DND-41 (cell line): ENCODE data around the gene CEL.

Experiments used
- ATAC-seq: fragments of 200-7000 bp; cut with Tn5 transposase; 3 replicates; pipeline ENCODE4 v1.9.1; 2021; ENCODE audit warnings: low read depth; ENCODE audit not compliant: insufficient read depth
- DNase-seq: peaks from one replicate; pipeline ENCODE4 v3.0.0-alpha.2; 2020
- H2AFZ ChIP-seq: 2 replicates; pipeline ENCODE4 v1.6.0; 2012; ENCODE audit warnings: low read depth, low read length
- H3K27ac ChIP-seq: 2 replicates; pipeline ENCODE4 v1.5.1; 2012; ENCODE audit warnings: low read length, inconsistent platforms
- H3K27me3 ChIP-seq: fragments of 200-600 bp; sonication (generic); 2 replicates; pipeline ENCODE4 v1.6.0; 2012; ENCODE audit warnings: low read length, mild to moderate bottlenecking, inconsistent platforms; ENCODE audit not compliant: insufficient read depth, poor library complexity
- H3K36me3 ChIP-seq: 2 replicates; pipeline ENCODE4 v1.5.1; 2012; ENCODE audit warnings: low read length, inconsistent platforms; ENCODE audit not compliant: insufficient read depth
- H3K4me1 ChIP-seq: 2 replicates; pipeline ENCODE4 v1.5.1; 2012; ENCODE audit warnings: mild to moderate bottlenecking, low read length; ENCODE audit not compliant: insufficient read depth
- H3K4me2 ChIP-seq: 2 replicates; pipeline ENCODE4 v1.6.0; 2012; ENCODE audit warnings: mild to moderate bottlenecking, moderate library complexity, low read length, inconsistent platforms; ENCODE audit not compliant: insufficient read depth
- H3K4me3 ChIP-seq, 2 experiments: fragments of 200-600 bp in 1 of 2; shearing (Covaris generic) in 1 of 2; 2 replicates each; pipeline ENCODE4 v1.5.1; 2012 to 2016; ENCODE audit warnings: inconsistent platforms in 2 of 2, low read length in 2 of 2, mild to moderate bottlenecking in 2 of 2, low read depth in 1 of 2, moderate library complexity in 1 of 2
- H3K79me2 ChIP-seq: 2 replicates; pipeline ENCODE4 v1.6.0; 2012; ENCODE audit warnings: low read length, inconsistent platforms; ENCODE audit not compliant: insufficient read depth
- H3K9ac ChIP-seq: 2 replicates; pipeline ENCODE4 v1.6.0; 2012; ENCODE audit warnings: low read depth, mild to moderate bottlenecking, inconsistent platforms, low read length, moderate library complexity
- H3K9me3 ChIP-seq: 2 replicates; pipeline ENCODE4 v1.5.1; 2012; ENCODE audit warnings: low read length, moderate library complexity, mild to moderate bottlenecking, inconsistent platforms; ENCODE audit not compliant: insufficient read depth, severe bottlenecking
- H4K20me1 ChIP-seq: 2 replicates; pipeline ENCODE4 v1.6.0; 2012; ENCODE audit warnings: low read length; ENCODE audit not compliant: insufficient read depth
- CTCF ChIP-seq: IDR thresholded peaks from 2 replicates; pipeline ENCODE4 v1.5.1; 2012; ENCODE audit warnings: borderline replicate concordance, low read length, moderate library complexity, mild to moderate bottlenecking; ENCODE audit not compliant: poor library complexity, severe bottlenecking; ENCODE audit errors: extremely low read depth
- EZH2 ChIP-seq: IDR thresholded peaks from 3 replicates; pipeline ENCODE4 v1.6.1; 2012; ENCODE audit warnings: borderline replicate concordance, low read depth, mild to moderate bottlenecking, moderate library complexity, low read length, inconsistent platforms; ENCODE audit not compliant: severe bottlenecking

CEL gene

GRCh38 chr9:133054966-133055365 lies 6.8 kb upstream of the CEL start:
- Histone ChIP-seq H3K27ac (no peak overlapping the region), H3K36me3 (peaks cover 78% of the 10 kb centered on the region), H3K79me2 (no peaks in the 10 kb centered on the region), H3K4me2 (no peak overlapping the region), H2AFZ (no peak overlapping the region), H3K4me3 (no peak overlapping the region), H3K9me3 (no peaks in the 10 kb centered on the region), H4K20me1 (peaks cover 5% of the 10 kb centered on the region; the same call in 1 of the 2 replicates), H3K4me1 (no peaks in the 10 kb centered on the region), H3K27me3 (no peaks in the 10 kb centered on the region), H3K9ac (no peak overlapping the region)
- ATAC-seq (no peak), DNase-seq (no peak)
- TF ChIP-seq CTCF (no peak), EZH2 (no peak)

GRCh38 chr9:133055788-133056420 lies 5.9 kb upstream of the CEL start:
- TF ChIP-seq CTCF: no peak
- TF ChIP-seq EZH2: no peak
- Histone ChIP-seq H3K4me3 (no peak overlapping the region), H3K9me3 (no peaks in the 10 kb centered on the region), H3K27me3 (no peaks in the 10 kb centered on the region), H3K27ac (no peak overlapping the region), H3K4me2 (no peak overlapping the region), H2AFZ (no peak overlapping the region), H3K4me1 (no peaks in the 10 kb centered on the region), H3K79me2 (no peaks in the 10 kb centered on the region), H4K20me1 (peaks cover 5% of the 10 kb centered on the region; the same call in 1 of the 2 replicates), H3K9ac (no peak overlapping the region), H3K36me3 (peaks cover 69% of the 10 kb centered on the region)
- ATAC-seq: no peak
- no peak for DNase-seq

- DNase-seq (no peak), ATAC-seq (no peak)
- Histone ChIP-seq H3K79me2 (no peaks in the 10 kb centered on the region), H3K9ac (no peak overlapping the region), H4K20me1 (peaks cover 5% of the 10 kb centered on the region; the same call in 1 of the 2 replicates), H3K4me3 (no peak overlapping the region), H3K36me3 (peaks cover 63% of the 10 kb centered on the region), H2AFZ (no peak overlapping the region), H3K9me3 (no peaks in the 10 kb centered on the region), H3K4me1 (no peaks in the 10 kb centered on the region), H3K4me2 (no peak overlapping the region), H3K27ac (no peak overlapping the region), H3K27me3 (no peaks in the 10 kb centered on the region)
- TF ChIP-seq CTCF: no peak
- TF ChIP-seq EZH2: no peak
Measured at GRCh38 chr9:133056533-133056932, 5.2 kb upstream of the CEL start.
